Neuronal stem cell (in vitro differentiated cells): Measurements from ENCODE around the gene RPUSD4.

Source experiments
- DNase-seq: peaks from one replicate; pipeline ENCODE4 v3.0.0-alpha.2; 2013; ENCODE audit warnings: low spot score
- H2AFZ ChIP-seq: one replicate; pipeline ENCODE4 v1.6.1; 2013; ENCODE audit warnings: mild to moderate bottlenecking, low read length, inconsistent platforms
- H2AK5ac ChIP-seq: 2 replicates; pipeline ENCODE4 v1.6.1; 2013; ENCODE audit warnings: low read depth, mild to moderate bottlenecking, inconsistent platforms, low read length, moderate library complexity, mixed read lengths
- H2BK120ac ChIP-seq: 2 replicates; pipeline ENCODE4 v1.6.1; 2013; ENCODE audit warnings: low read depth, mild to moderate bottlenecking, inconsistent platforms, low read length, moderate library complexity, mixed read lengths
- H2BK12ac ChIP-seq: one replicate; pipeline ENCODE4 v1.6.1; 2013; ENCODE audit warnings: low read length, inconsistent platforms
- H2BK15ac ChIP-seq: 2 replicates; pipeline ENCODE4 v1.6.1; 2013; ENCODE audit warnings: mild to moderate bottlenecking, low read length, inconsistent platforms, mixed read lengths
- H2BK5ac ChIP-seq: one replicate; pipeline ENCODE4 v1.6.1; 2013; ENCODE audit warnings: inconsistent platforms, mild to moderate bottlenecking, low read length, moderate library complexity
- H3K14ac ChIP-seq: one replicate; pipeline ENCODE4 v1.6.1; 2013; ENCODE audit warnings: low read length, inconsistent platforms
- H3K18ac ChIP-seq: 2 replicates; pipeline ENCODE4 v1.6.1; 2013; ENCODE audit warnings: low read length, inconsistent platforms
- H3K23ac ChIP-seq: 2 replicates; pipeline ENCODE4 v1.6.1; 2013; ENCODE audit warnings: low read depth, mild to moderate bottlenecking, mixed read lengths, low read length, inconsistent platforms; ENCODE audit not compliant: poor library complexity
- H3K27ac ChIP-seq: replicated peaks from 3 replicates; pipeline ENCODE4 v1.5.1; 2013; ENCODE audit warnings: low read length, inconsistent platforms
- H3K27me3 ChIP-seq, 3 experiments: 2 replicates each; pipeline ENCODE4 v1.6.1; 2013; ENCODE audit warnings: low read length in 3 of 3, mild to moderate bottlenecking in 2 of 3, inconsistent platforms in 1 of 3, low read depth in 1 of 3, mixed read lengths in 1 of 3, moderate library complexity in 1 of 3; ENCODE audit not compliant: control insufficient read depth in 3 of 3, insufficient read depth in 3 of 3
- H3K36me3 ChIP-seq, 2 donors: replicated peaks in 1 of 2; 2 replicates each; pipeline ENCODE4 v1.6.1; 2013; ENCODE audit warnings: low read length in 2 of 2; ENCODE audit not compliant: control insufficient read depth in 2 of 2, insufficient read depth in 2 of 2
- H3K4ac ChIP-seq: 2 replicates; pipeline ENCODE4 v1.6.1; 2013; ENCODE audit warnings: inconsistent platforms, mild to moderate bottlenecking, low read length, moderate library complexity
- H3K4me1 ChIP-seq, 2 donors: 1 replicate in 1 of 2; 2 replicates in 1 of 2; pipeline ENCODE4 v1.6.1; 2013; ENCODE audit warnings: low read length in 2 of 2, low read depth in 1 of 2; ENCODE audit not compliant: control insufficient read depth in 2 of 2, insufficient read depth in 1 of 2
- H3K4me2 ChIP-seq: one replicate; pipeline ENCODE4 v1.6.1; 2013; ENCODE audit warnings: mild to moderate bottlenecking, low read length, inconsistent platforms; ENCODE audit not compliant: insufficient read depth, poor library complexity, severe bottlenecking
- H3K4me3 ChIP-seq, 2 donors: 2 replicates each; pipeline ENCODE4 v1.5.1; 2013; ENCODE audit warnings: low read length in 2 of 2, mild to moderate bottlenecking in 2 of 2, inconsistent platforms in 1 of 2, moderate library complexity in 1 of 2
- H3K79me1 ChIP-seq: one replicate; pipeline ENCODE4 v1.6.1; 2013; ENCODE audit warnings: low read depth, mild to moderate bottlenecking, inconsistent platforms, low read length, moderate library complexity
- H3K9ac ChIP-seq: one replicate; pipeline ENCODE4 v1.6.1; 2013; ENCODE audit warnings: mild to moderate bottlenecking, low read depth, low read length, inconsistent platforms; ENCODE audit not compliant: poor library complexity
- H3K9me3 ChIP-seq, 2 donors: replicated peaks in 1 of 2; 2 replicates each; pipeline versions ENCODE3 to v1.6.1; 2013; ENCODE audit warnings: low read length in 2 of 2, mild to moderate bottlenecking in 2 of 2, inconsistent platforms in 1 of 2, low read depth in 1 of 2, mixed read lengths in 1 of 2, moderate library complexity in 1 of 2; ENCODE audit not compliant: control insufficient read depth in 2 of 2, insufficient read depth in 1 of 2
- H4K8ac ChIP-seq: one replicate; pipeline ENCODE4 v1.6.1; 2013; ENCODE audit warnings: low read depth, mild to moderate bottlenecking, inconsistent platforms, low read length, moderate library complexity
- H4K91ac ChIP-seq: one replicate; pipeline ENCODE4 v1.6.1; 2013; ENCODE audit warnings: low read length, low read depth, mild to moderate bottlenecking, inconsistent platforms; ENCODE audit not compliant: poor library complexity
- WGBS, 2 donors: extraction: QIAGEN DNeasy Blood & Tissue Kit; methylation state at CpG; one replicate each; pipeline ENCODE4 v1.1.7; 2013; ENCODE audit warnings: missing lambda C conversion rate in 2 of 2, mixed read lengths in 1 of 2; ENCODE audit not compliant: insufficient read length in 2 of 2, insufficient replicate concordance in 1 of 2; ENCODE audit errors: extremely low coverage in 2 of 2; 5-methylcytosine and 5-hydroxymethylcytosine counted together

Gene RPUSD4

DNA sequence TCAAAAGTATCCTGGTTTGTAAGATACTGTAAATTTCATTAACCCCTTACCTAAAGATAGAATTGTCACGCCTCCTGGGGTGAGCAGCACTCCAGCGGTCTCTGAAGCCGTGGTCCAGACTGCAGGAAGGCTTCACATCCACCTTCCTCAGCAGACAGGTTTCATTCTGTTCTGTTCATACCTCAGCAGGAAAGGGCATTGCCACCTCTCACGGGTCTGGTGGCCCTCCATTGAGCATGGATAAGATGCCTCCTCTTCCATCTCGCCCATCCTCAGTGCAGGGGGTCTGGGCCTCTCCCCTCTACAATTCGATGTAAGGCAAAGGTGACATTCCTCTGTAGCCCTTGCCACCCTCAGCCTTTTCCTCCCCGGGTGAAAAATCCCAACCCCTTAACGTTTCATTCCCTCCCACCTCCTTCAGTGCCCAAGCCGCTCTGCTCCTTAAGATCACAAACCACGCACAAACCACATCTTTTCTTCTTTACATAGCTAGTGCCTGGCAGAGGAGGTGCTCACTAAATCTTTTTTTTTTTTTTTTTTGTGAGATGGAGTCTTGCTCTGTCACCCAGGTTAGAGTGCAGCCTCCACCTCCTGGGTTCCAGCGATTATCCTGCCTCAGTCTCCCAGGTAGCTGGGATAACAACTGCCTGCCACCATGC lies 28.5 kb downstream of the RPUSD4 start:
- no peak overlapping the region for H2BK120ac ChIP-seq
- H3K9ac ChIP-seq, result no peak overlapping the region
- H3K4me2 ChIP-seq, result no peak overlapping the region
- H3K4ac ChIP-seq, result no peak overlapping the region
- H3K4me1 ChIP-seq, result peaks cover 9 to 24% of the 10 kb centered on the region in 2 donors
- 100% methylated on average over 2 of the region's 11 CpGs; no CpG with 5 or more reads in 1 of the 2 donors for WGBS, 2 donors
- H3K18ac ChIP-seq, result no peak overlapping the region
- no peak overlapping the region for H2AFZ ChIP-seq
- H3K79me1 ChIP-seq, result no peaks in the 10 kb centered on the region
- no peaks in the 10 kb centered on the region for H3K9me3 ChIP-seq
- no peaks in the 10 kb centered on the region for H3K36me3 ChIP-seq
- H2AK5ac ChIP-seq, result no peak overlapping the region
- no peak overlapping the region for H4K8ac ChIP-seq
- no peaks in the 10 kb centered on the region for H3K27me3 ChIP-seq
- H2BK5ac ChIP-seq, result no peak overlapping the region
- H3K27ac ChIP-seq, result no peak overlapping the region
- no peak overlapping the region for H3K4me3 ChIP-seq
- H4K91ac ChIP-seq, result no peak overlapping the region
- no peak overlapping the region for H3K14ac ChIP-seq
- H3K23ac ChIP-seq, result no peak overlapping the region
- H2BK12ac ChIP-seq, result no peak overlapping the region
- DNase-seq, result no peak
- no peak overlapping the region for H2BK15ac ChIP-seq

DNA sequence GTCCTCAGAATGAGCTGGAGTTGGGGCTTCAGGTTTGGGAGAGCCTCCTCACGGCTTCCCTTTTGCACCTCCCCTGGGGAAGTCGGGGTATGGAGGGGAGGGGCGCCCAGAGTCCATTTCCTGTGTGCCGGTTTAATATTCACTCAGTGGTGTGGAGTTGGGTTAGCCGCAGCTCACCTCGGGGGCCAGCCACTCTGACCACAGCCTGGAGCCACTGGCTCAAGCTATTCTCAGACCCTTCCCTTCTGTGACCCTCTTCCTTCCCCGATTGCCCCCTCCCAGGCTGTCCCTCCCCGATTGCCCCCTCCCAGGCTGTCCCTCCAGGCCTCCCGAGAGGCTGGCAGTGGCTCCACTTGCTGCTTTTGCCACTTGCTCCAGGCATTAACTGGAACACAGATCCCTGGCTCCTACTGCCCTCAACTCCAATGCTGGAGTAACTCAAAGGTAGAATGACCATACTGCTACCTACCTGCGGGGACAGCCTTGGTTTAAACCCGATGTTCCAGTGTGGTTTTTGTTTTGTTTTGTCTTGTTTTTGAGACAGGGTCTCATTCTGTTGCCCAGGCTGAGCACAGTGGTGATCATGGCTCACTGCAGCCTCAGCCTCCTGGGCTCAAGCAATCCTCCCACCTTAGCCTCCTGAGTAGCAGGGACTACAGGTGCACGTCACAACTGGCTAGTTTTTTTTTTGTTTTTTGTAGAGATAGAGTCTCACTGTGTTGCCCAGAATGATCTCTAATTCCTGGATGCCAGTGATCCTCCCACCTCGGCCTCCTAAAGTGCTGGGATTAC lies 29.3 kb downstream of the RPUSD4 start:
- Histone ChIP-seq H3K9me3 (no peaks in the 10 kb centered on the region), H2BK15ac (no peak overlapping the region), H4K91ac (no peak overlapping the region), H2AK5ac (no peak overlapping the region), H3K14ac (no peak overlapping the region), H3K4ac (no peak overlapping the region), H2BK120ac (no peak overlapping the region), H3K18ac (peak overlapping the region; percentile 22), H4K8ac (no peak overlapping the region), H3K36me3 (no peaks in the 10 kb centered on the region), H2AFZ (no peak overlapping the region), H2BK5ac (no peak overlapping the region), H3K9ac (no peak overlapping the region), H3K27me3 (peaks cover 0 to 5% (median 0%) of the 10 kb centered on the region in 3 experiments), H3K4me3 (no peak overlapping the region), H3K4me1 (peaks cover 9 to 23% of the 10 kb centered on the region in 2 donors), H3K4me2 (no peak overlapping the region), H3K27ac (no peak overlapping the region), H3K79me1 (no peaks in the 10 kb centered on the region), H2BK12ac (no peak overlapping the region), H3K23ac (no peak overlapping the region)
- WGBS, 2 donors, result no CpG with 5 or more reads among the region's 13 CpGs
- DNase-seq, result no peak

DNA sequence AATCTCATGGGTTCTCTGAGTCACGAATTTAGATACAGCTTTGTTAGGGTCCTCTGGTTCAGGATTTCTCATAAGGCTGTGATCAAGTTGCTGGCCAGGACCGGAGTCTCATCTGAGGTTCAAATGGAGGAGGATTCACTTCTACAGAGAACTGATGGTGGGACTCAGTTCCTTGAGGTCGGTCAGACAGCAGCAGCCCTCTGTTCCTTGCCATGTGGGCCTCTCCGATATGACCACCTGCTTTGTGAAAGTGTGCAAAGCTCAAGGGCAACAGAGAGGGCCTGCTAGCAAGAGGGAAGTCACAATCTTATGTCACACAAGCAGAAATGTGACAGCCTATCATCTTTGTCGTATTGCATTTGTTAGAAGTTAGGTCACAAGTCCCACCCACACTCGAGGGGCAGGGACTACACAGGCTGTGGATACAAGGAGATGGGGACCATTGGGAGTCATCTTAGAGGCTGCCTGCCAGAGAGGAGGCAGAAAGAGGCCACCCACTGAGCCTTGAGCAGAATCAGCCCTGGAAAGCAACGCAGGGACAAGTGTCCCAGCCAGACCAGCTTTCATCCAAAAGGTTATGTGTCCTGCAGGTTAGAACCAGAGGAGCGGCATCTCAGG lies 34.5 kb downstream of the RPUSD4 start:
- Histone ChIP-seq H2BK120ac (no peak overlapping the region), H3K9me3 (no peaks in the 10 kb centered on the region), H3K18ac (no peak overlapping the region), H3K27ac (no peak overlapping the region), H3K4me2 (no peak overlapping the region), H3K79me1 (no peaks in the 10 kb centered on the region), H3K4ac (no peak overlapping the region), H3K4me3 (no peak overlapping the region), H2BK5ac (no peak overlapping the region), H3K14ac (no peak overlapping the region), H3K23ac (no peak overlapping the region), H2BK12ac (no peak overlapping the region), H3K36me3 (no peaks in the 10 kb centered on the region), H3K27me3 (peaks cover 0 to 36% (median 0%) of the 10 kb centered on the region in 3 experiments), H4K8ac (no peak overlapping the region), H2AK5ac (no peak overlapping the region), H3K4me1 (peaks cover 0 to 2% of the 10 kb centered on the region in 2 donors), H4K91ac (no peak overlapping the region), H3K9ac (no peak overlapping the region), H2BK15ac (no peak overlapping the region), H2AFZ (no peak overlapping the region)
- WGBS, 2 donors, result no CpG with 5 or more reads among the region's 8 CpGs
- no peak for DNase-seq

DNA sequence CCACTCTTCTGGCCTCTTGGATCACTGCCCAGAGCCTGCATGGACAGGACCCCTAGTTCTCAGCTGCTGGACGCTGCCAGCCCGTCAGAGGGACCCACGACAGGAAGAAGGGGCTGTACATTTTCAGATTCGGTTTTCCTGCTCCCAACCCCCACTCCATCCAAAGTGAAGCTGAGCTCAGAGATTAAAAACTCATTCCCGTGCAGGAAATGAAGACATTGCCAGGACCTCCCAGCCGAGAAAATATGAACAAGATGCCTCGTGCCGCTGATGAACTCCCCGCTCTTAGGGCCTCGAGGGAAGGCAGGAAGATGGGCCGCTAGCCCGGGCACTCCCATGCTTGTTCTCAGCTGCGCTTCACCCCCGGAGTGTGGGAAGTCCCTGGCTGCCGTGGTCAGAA lies 36.1 kb downstream of the RPUSD4 start:
- Histone ChIP-seq H3K9ac (no peak overlapping the region), H2AFZ (no peak overlapping the region), H3K4me1 (peaks cover 0 to 2% of the 10 kb centered on the region in 2 donors), H3K9me3 (no peaks in the 10 kb centered on the region), H4K8ac (no peak overlapping the region), H3K14ac (no peak overlapping the region), H3K27me3 (peaks cover 0 to 45% (median 0%) of the 10 kb centered on the region in 3 experiments), H2BK120ac (no peak overlapping the region), H2BK12ac (no peak overlapping the region), H3K4ac (no peak overlapping the region), H2AK5ac (no peak overlapping the region), H3K36me3 (no peaks in the 10 kb centered on the region), H3K79me1 (no peaks in the 10 kb centered on the region), H3K23ac (peak overlapping the region; percentile 49), H4K91ac (no peak overlapping the region), H3K4me3 (no peak overlapping the region), H3K27ac (no peak overlapping the region), H2BK5ac (no peak overlapping the region), H2BK15ac (no peak overlapping the region), H3K18ac (peak overlapping the region; percentile 76), H3K4me2 (no peak overlapping the region)
- no CpG with 5 or more reads among the region's 15 CpGs for WGBS, 2 donors
- DNase-seq, result no peak
